NCI-H2029 (cell line): ENCODE data around the gene UCK1.
A peak's percentile ranks its signal among the peaks of the same experiment; 100 is the strongest.
"Not testable (repeated sequence)": the region's sequence is repeated elsewhere in the genome, so short reads cannot be mapped to it uniquely, and the experiment has no call there.

Experiments used
- DNase-seq: peaks from one replicate; lab custom pipeline; 2025; lab: John Stamatoyannopoulos, UW

Gene UCK1

GRCh38 chr9:131523451-131524435 lies 7.3 kb downstream of the UCK1 start:
- DNase-seq = no peak

- DNase-seq = no peak
Measured at GRCh38 chr9:131523086-131523388, 8.0 kb downstream of the UCK1 start.

- DNase-seq = no peak
Measured at GRCh38 chr9:131522257-131523085, 8.6 kb downstream of the UCK1 start.

GRCh38 chr9:131521822-131522221 lies 9.2 kb downstream of the UCK1 start:
- no peak for DNase-seq

GRCh38 chr9:131521203-131521602 lies 9.9 kb downstream of the UCK1 start:
- DNase-seq = no peak

GRCh38 chr9:131520503-131520902 lies 10.6 kb downstream of the UCK1 start:
- no peak for DNase-seq

GRCh38 chr9:131518553-131518952 lies 12.5 kb downstream of the UCK1 start:
- no peak for DNase-seq

GRCh38 chr9:131517761-131518190 lies 13.3 kb downstream of the UCK1 start:
- no peak for DNase-seq

GRCh38 chr9:131516930-131517329 lies 14.1 kb downstream of the UCK1 start:
- no peak for DNase-seq

- no peak for DNase-seq
Measured at GRCh38 chr9:131516100-131516499, 15.0 kb downstream of the UCK1 start.

- DNase-seq = not testable (repeated sequence)
Measured at GRCh38 chr9:131515559-131516031, 15.5 kb downstream of the UCK1 start.

GRCh38 chr9:131513177-131513576 lies 17.9 kb downstream of the UCK1 start:
- no peak for DNase-seq

- DNase-seq = no peak
Measured at GRCh38 chr9:131511880-131512279, 19.2 kb downstream of the UCK1 start.

GRCh38 chr9:131511416-131511815 lies 19.6 kb downstream of the UCK1 start:
- DNase-seq = no peak

GRCh38 chr9:131505012-131505411 lies 26.1 kb downstream of the UCK1 start:
- DNase-seq = no peak

GRCh38 chr9:131503626-131504465 lies 27.2 kb downstream of the UCK1 start:
- no peak for DNase-seq

- peak; percentile 84 for DNase-seq
Measured at GRCh38 chr9:131502781-131503625, 28.1 kb downstream of the UCK1 start, which contains the start of gene POMT1. TSS of gene POMT1 (plus strand) at chr9:131502918. CDS start at chr9:131504219, 1,301 bp downstream.

GRCh38 chr9:131500939-131501541 lies 30.0 kb downstream of the UCK1 start:
- no peak for DNase-seq

- DNase-seq = no peak
Measured at GRCh38 chr9:131500377-131500776, 30.7 kb downstream of the UCK1 start.

GRCh38 chr9:131499254-131499767 lies 31.8 kb downstream of the UCK1 start:
- no peak for DNase-seq
